ENCODE data around the gene PLD5.

PLD5 gene

DNA sequence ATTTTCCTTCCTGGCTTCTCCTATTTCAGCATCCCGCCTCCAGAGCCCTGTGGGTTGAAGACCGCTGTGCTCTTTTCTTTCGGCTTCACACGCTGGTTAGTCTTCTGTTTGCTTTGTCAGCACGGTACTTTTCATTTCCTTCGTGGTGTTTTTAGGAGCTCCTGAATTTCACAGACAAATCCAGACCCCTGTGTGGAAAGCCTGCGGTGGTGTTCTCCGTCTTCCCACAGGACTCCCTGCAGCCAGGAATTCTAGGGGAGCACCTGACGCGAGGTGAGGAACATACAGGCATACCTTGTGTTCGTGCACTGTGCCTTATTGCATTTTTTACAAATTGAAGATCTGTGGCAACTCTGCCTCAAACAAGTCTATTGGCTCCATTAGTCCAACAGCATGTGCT lies 315.4 kb downstream of the PLD5 start:
- Histone ChIP-seq H2AFZ (peak overlapping the region; percentile 56), H3K9me3 (ENCODE audit: control insufficient read depth, low read length) (no peaks in the 10 kb centered on the region), H3K4me1 (peaks cover 2% of the 10 kb centered on the region), H3K36me3 (ENCODE audit: control insufficient read depth, insufficient read depth, low read length) (no peaks in the 10 kb centered on the region), H3K9ac (no peak overlapping the region), H3K4me2 (ENCODE audit: low read length) (no peak overlapping the region), H3K4me3 (ENCODE audit: low read depth, low read length) (no peak overlapping the region), H3K79me2 (no peaks in the 10 kb centered on the region), H3K27ac (no peak overlapping the region), H3K27me3 (ENCODE audit: control insufficient read depth, insufficient read depth, low read length) (no peaks in the 10 kb centered on the region)
- TF ChIP-seq, protein P1, sequence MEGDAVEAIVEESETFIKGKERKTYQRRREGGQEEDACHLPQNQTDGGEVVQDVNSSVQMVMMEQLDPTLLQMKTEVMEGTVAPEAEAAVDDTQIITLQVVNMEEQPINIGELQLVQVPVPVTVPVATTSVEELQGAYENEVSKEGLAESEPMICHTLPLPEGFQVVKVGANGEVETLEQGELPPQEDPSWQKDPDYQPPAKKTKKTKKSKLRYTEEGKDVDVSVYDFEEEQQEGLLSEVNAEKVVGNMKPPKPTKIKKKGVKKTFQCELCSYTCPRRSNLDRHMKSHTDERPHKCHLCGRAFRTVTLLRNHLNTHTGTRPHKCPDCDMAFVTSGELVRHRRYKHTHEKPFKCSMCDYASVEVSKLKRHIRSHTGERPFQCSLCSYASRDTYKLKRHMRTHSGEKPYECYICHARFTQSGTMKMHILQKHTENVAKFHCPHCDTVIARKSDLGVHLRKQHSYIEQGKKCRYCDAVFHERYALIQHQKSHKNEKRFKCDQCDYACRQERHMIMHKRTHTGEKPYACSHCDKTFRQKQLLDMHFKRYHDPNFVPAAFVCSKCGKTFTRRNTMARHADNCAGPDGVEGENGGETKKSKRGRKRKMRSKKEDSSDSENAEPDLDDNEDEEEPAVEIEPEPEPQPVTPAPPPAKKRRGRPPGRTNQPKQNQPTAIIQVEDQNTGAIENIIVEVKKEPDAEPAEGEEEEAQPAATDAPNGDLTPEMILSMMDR (IDR thresholded peaks at IDR 0.05), result no peak

DNA sequence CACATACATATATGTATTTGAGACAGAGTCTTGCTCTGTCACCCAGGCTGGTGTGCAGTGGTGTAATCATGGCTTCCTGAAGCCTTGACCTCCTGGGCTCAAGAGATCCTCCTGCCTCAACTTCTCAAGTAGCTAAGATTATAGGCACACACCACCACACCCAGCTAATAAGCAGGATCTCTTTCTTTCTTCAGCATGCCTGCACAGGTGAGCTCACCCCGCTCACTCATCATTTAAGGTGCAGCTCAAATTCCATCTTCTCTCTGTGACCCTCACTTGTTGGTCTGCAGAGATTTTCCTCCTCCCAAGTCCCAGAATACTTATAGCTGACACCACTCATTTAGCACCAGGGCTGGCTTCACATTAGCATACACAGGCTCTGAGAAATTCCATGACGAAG lies 316.5 kb downstream of the PLD5 start:
- no peak overlapping the region for H3K4me3 ChIP-seq (ENCODE audit: low read depth, low read length)
- H2AFZ ChIP-seq, result no peak overlapping the region
- no peak overlapping the region for H3K4me2 ChIP-seq (ENCODE audit: low read length)
- H3K9me3 ChIP-seq (ENCODE audit: control insufficient read depth, low read length), result no peaks in the 10 kb centered on the region
- no peak overlapping the region for H3K9ac ChIP-seq
- no peaks in the 10 kb centered on the region for H3K79me2 ChIP-seq
- no peaks in the 10 kb centered on the region for H3K36me3 ChIP-seq (ENCODE audit: control insufficient read depth, insufficient read depth, low read length)
- TF ChIP-seq, protein P1 (IDR thresholded peaks at IDR 0.05), result no peak
- peaks cover 2% of the 10 kb centered on the region for H3K4me1 ChIP-seq
- H3K27ac ChIP-seq, result no peak overlapping the region
- no peaks in the 10 kb centered on the region for H3K27me3 ChIP-seq (ENCODE audit: control insufficient read depth, insufficient read depth, low read length)

DNA sequence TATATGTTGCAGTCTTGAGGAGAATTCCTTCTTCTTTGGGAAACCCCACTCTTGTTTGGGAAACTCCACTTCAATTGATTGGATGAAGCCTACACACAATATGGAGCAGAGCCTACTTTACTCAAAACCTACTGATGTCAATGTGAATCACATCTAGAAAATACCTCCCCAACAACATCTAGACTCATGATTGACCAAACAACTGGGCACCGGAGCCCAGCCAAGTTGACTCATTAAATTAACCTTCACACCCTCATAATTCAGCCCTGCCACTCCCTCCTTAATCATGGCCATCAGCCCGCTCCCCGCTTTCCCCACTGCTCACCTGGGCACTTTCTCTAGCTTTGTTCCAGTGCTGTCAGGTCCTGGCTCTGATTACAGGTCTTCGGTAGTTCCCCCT lies 317.5 kb downstream of the PLD5 start:
- no peak overlapping the region for H3K4me2 ChIP-seq (ENCODE audit: low read length)
- peaks cover 2% of the 10 kb centered on the region for H3K4me1 ChIP-seq
- H3K79me2 ChIP-seq, result no peaks in the 10 kb centered on the region
- no peak overlapping the region for H3K9ac ChIP-seq
- no peak overlapping the region for H3K27ac ChIP-seq
- no peaks in the 10 kb centered on the region for H3K27me3 ChIP-seq (ENCODE audit: control insufficient read depth, insufficient read depth, low read length)
- no peak overlapping the region for H2AFZ ChIP-seq
- no peak overlapping the region for H3K4me3 ChIP-seq (ENCODE audit: low read depth, low read length)
- TF ChIP-seq, protein P1 (IDR thresholded peaks at IDR 0.05), result no peak
- no peaks in the 10 kb centered on the region for H3K9me3 ChIP-seq (ENCODE audit: control insufficient read depth, low read length)
- H3K36me3 ChIP-seq (ENCODE audit: control insufficient read depth, insufficient read depth, low read length), result no peaks in the 10 kb centered on the region

DNA sequence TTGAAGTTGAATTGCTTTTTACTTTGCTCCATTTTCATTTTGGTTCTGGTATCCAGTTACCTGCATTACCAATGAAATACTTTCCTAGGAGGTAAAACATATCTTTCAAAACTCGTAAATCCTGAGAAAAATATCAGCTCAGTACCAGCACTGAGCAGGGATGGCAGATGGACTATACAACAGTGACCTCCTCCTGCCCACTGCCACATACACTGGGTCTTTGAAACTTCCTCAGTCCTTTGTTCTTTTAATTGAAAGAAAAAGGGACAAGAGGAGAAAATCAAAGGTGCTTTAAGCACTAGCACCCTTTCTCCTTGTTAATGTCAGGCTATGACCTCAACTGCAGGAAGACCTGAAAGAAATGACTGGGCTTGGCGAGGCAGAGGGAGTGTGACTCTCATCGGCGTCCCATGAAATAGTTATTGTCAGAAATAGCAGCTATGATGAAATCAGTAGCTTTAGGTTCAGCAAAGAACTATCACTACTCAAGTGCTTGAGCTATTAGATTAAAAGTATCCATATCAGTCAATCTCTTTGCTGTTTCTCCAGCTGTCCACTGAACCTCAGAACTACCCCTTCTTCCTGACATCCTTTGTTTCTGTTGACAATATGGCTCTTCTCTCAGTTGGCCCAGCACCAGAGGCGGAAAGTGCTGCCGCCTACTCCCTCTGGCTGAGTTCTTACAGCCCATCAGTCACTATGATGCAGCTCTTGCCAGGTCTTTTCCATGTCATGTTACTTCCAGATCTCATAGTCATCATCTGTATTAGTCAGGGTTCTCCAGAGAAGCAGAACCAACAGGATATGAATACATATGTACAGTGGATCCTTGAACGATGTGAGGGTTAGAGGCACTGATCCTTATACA lies 318.6 kb downstream of the PLD5 start:
- H3K4me1 ChIP-seq, result peaks cover 2% of the 10 kb centered on the region
- H3K9me3 ChIP-seq (ENCODE audit: control insufficient read depth, low read length), result no peaks in the 10 kb centered on the region
- H2AFZ ChIP-seq, result peak overlapping the region; percentile 11
- H3K4me2 ChIP-seq (ENCODE audit: low read length), result no peak overlapping the region
- H3K79me2 ChIP-seq, result no peaks in the 10 kb centered on the region
- no peaks in the 10 kb centered on the region for H3K36me3 ChIP-seq (ENCODE audit: control insufficient read depth, insufficient read depth, low read length)
- no peak overlapping the region for H3K4me3 ChIP-seq (ENCODE audit: low read depth, low read length)
- H3K27ac ChIP-seq, result no peak overlapping the region
- TF ChIP-seq, protein P1 (IDR thresholded peaks at IDR 0.05), result no peak
- no peaks in the 10 kb centered on the region for H3K27me3 ChIP-seq (ENCODE audit: control insufficient read depth, insufficient read depth, low read length)
- no peak overlapping the region for H3K9ac ChIP-seq

DNA sequence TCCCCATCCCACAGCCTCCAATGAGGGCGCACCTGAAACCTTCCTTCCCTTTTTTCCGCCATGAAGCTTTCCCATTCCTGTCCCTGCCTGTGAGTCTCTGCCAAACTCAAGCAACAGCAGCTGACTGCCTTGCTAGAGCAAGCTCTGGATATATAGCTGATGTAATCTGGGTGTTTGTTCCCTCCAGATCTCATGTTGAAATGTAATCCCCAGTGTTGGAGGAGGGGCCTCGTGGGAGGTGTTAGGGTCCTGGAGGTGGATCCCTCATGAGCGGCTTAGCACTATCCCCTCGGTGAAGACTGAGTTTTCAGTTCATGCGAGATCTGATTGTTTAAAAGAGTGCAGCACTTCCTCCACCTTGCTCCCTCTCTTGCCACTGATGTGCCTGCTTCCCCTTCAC lies 321.2 kb downstream of the PLD5 start:
- Histone ChIP-seq H3K9ac (no peak overlapping the region), H3K9me3 (ENCODE audit: control insufficient read depth, low read length) (no peaks in the 10 kb centered on the region), H3K4me1 (no peaks in the 10 kb centered on the region), H3K4me3 (ENCODE audit: low read depth, low read length) (no peak overlapping the region), H3K4me2 (ENCODE audit: low read length) (no peak overlapping the region), H3K36me3 (ENCODE audit: control insufficient read depth, insufficient read depth, low read length) (no peaks in the 10 kb centered on the region), H3K27me3 (ENCODE audit: control insufficient read depth, insufficient read depth, low read length) (no peaks in the 10 kb centered on the region), H3K79me2 (no peaks in the 10 kb centered on the region), H3K27ac (no peak overlapping the region), H2AFZ (no peak overlapping the region)
- TF ChIP-seq, protein P1 (IDR thresholded peaks at IDR 0.05), result no peak
